GM10266 (cell line): ENCODE measurements around the gene RASSF4.
A peak's percentile ranks its signal among the peaks of the same experiment; 100 is the strongest.

ENCODE experiments used
- DNase-seq: peaks from one replicate; pipeline ENCODE4 v3.0.0; 2012; ENCODE audit errors: extremely low spot score
- TF ChIP-seq, protein P1 (sequence below): IDR thresholded peaks from 2 replicates; pipeline ENCODE4 v1.5.1; 2012; ENCODE audit warnings: mild to moderate bottlenecking, low read depth; ENCODE audit not compliant: control insufficient read depth, insufficient read depth; ENCODE audit errors: missing control alignments

Gene RASSF4

GRCh38 chr10:44927352-44927751 lies 32.2 kb upstream of the RASSF4 start:
- TF ChIP-seq, protein P1, sequence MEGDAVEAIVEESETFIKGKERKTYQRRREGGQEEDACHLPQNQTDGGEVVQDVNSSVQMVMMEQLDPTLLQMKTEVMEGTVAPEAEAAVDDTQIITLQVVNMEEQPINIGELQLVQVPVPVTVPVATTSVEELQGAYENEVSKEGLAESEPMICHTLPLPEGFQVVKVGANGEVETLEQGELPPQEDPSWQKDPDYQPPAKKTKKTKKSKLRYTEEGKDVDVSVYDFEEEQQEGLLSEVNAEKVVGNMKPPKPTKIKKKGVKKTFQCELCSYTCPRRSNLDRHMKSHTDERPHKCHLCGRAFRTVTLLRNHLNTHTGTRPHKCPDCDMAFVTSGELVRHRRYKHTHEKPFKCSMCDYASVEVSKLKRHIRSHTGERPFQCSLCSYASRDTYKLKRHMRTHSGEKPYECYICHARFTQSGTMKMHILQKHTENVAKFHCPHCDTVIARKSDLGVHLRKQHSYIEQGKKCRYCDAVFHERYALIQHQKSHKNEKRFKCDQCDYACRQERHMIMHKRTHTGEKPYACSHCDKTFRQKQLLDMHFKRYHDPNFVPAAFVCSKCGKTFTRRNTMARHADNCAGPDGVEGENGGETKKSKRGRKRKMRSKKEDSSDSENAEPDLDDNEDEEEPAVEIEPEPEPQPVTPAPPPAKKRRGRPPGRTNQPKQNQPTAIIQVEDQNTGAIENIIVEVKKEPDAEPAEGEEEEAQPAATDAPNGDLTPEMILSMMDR: no peak
- DNase-seq: no peak

- TF ChIP-seq, protein P1: no peak
- DNase-seq: no peak
Measured at GRCh38 chr10:44928462-44928861, 31.1 kb upstream of the RASSF4 start.

- no peak for DNase-seq
- TF ChIP-seq, protein P1: no peak
Measured at GRCh38 chr10:44929356-44930255, 30.0 kb upstream of the RASSF4 start.

- DNase-seq: no peak
- TF ChIP-seq, protein P1: no peak
Measured at GRCh38 chr10:44930904-44931620, 28.5 kb upstream of the RASSF4 start.

DNA sequence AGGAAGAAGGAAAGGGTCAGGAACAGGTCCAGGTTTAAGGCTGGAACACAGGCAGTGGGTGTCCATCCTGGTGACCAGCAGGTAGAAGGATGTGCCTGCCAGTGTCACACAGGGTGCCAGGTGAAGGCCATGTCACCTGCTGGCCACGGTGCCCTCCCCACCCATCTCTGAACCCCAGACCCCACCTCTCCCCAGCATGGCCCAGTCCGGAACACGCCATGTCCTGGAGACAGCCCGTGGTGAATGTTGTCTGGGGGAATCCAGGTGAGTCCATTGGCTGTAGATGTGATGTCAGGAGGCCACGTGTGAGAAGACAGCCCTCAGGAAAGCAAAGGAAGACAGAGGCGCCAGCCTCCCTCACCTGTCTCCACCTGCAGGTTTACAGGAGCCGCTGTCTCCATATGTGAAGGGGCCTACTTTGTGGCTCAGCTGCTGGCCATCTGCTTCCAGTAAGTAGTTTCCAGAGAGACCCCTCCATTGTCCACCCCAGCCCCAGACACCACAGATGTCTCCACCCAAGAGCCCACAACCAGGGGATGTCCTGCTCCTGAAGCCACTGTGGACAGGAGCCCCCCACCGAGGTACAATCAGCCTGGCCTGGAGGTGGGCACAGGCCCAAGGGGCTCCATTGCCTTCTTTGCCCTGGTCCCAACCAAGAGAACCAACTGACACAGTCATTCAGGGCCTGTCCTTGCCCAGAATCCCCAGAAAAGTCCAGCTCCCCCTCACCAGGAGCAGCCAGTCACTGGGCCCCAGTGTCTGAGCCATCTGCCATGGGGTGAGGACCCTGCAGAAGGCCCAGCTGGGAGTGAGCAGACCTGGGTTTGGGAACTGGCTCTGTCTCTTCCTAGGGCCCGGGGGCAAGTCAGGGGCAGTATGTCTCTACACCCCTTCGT lies 27.7 kb upstream of the RASSF4 start:
- TF ChIP-seq, protein P1: no peak

DNA sequence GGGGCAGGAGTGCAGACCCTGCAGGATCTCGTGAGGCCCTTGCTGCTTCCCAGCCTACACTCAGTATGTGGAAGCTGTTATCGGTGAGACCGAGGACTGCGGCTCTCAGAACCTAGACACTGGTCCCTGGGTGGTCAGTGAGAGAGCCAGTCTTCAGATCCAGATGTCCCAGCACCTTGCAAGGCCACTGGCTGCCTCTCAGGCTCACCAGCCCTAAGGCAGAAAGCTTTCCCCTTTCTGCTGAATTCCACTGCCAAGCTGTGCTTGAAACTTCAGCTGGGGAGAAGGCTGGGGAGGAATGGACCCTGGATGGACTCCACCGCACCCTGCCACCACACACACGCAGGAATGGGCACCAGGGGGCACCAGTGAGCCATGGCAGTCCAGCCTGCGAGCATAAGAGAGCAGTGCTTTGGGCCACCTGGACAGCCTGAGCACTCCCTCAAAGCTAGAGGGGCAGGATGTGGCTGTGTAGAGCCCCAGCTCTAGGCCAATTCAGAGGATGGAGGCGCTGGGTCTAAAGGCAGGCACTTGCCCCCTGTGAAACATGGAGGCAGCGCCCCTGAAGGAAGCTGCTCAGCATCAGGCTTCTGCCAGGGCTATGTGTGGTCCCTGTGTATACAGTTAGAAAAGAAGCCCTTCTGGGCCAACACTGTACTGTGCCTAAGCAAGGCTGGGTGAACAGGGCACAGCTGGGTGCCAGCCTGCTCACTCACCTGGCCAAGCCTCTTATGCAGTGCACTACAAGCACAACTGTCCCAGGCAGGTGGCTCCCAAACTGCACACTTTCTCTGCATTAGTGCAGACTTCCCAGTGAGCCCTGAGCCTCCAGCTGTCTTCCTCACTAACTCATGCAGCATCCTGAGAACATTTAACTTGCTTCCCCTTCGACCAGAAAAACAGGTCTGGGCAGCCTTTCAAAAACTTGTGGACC lies 26.8 kb upstream of the RASSF4 start:
- TF ChIP-seq, protein P1: peak; percentile 98
- peak; percentile 78 for DNase-seq

More for the DNA sequence above, 27.7 kb upstream of the RASSF4 start:
- no peak for DNase-seq
